CD1c-positive myeloid dendritic cell (primary cell): Measurements from ENCODE around the gene LARP4B.
"Not testable (repeated sequence)": the region's sequence is repeated elsewhere in the genome, so short reads cannot be mapped to it uniquely, and the experiment has no call there.

Experiments used
- DNase-seq: peaks from one replicate; pipeline ENCODE4 v3.0.0-alpha.2; 2016; ENCODE audit errors: extremely low spot score

LARP4B gene

DNA sequence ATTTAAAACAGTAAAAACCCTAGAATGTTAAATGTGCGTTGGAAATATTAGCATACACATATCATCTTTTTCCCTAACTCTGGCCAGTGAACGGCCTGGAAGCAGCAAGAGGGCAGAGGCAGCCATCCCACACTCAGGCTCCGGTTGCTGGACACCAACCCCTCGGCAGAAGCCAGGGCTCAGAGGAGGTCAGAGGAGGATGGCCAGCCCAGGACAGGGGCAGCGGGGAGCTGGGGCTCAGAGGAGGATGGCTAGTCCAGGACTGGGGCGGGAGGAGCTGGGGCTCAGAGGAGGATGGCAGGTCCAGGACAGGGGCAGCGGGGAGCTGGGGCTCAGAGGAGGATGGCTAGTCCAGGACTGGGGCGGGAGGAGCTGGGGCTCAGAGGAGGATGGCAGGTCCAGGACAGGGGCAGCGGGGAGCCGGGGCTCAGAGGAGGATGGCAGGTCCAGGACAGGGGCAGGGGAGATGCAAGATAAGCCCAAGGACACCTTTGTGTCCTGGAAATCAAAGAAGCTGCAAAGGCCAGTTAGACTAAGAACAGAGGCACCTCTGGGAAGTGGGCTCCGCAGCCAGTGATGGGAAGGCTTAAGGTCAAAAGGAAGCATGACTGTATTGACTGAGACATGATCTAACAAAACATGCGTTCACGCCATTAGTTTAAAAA lies 161.3 kb downstream of the LARP4B start:
- DNase-seq = not testable (repeated sequence)

DNA sequence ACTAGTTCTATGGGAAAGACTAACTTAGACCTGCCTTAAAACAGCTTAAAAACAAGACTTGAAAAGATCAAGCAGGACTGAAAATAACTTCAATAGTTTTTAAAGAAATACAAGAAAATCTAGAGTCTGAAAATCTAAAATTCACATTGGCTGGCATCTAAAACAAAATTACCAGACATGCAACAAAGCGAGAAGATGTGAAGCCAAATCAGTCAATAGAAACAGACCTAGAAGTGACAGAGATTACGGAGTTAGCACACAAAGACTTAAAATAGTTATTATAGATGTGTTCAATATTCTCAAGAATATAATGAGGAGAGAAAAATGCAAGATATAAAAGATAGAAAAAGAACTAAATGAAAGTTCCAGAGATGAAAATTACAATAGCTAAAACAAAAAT lies 163.7 kb downstream of the LARP4B start:
- no peak for DNase-seq

DNA sequence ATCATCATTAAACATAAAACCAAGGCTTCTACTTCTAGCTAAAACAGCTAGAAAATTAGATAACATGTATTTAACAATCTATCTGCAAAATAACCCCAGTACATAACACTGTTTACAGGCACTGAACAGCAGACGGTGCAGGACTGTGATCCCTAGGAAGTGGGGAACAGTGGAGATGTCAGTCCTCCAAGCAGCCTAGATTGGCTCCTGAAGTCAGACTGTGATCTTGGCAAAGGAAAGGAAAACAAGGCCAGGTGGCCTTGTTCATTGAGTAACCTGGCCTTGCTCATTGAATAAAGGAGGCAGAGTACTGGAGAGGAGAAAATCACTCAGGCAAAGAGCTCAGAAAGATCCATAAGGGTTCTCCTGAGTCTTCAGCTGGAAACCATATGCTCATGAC lies 164.3 kb downstream of the LARP4B start:
- DNase-seq = no peak

DNA sequence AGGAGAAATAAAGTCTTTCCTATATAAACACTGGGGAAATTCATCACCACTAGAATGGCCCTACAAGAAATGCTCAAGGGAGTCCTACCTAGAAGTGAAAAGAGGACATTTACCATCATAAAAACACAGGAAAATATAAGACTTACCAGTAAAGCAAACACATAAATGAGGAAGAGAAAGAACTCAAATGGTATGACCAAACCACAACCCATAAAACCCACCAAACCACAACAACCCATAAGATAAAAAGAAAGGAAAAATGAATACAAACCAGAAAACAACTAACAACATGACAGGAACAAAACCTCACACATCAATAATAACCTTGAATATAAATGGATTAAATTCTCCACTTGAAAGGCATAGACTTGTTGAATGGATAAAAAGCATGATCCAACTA lies 170.1 kb downstream of the LARP4B start:
- DNase-seq = no peak

DNA sequence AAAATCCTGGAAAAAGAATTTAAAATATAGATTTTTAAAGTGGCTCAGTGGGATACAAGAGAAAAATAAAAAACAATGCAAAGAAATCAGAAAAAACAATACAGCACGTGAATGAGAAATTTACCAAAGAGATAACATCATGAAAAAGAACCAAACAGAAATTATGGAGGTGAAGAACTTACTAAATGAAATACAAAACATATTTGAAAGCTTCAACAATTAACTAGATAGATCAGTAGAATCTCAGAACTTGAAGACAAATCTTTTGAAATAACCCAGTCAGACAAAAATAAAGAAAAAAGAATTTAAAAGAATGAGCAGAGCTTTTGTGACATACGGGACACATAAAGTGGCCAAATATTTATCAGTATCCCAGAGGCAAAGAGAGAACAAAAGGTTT lies 170.9 kb downstream of the LARP4B start:
- DNase-seq = no peak

DNA sequence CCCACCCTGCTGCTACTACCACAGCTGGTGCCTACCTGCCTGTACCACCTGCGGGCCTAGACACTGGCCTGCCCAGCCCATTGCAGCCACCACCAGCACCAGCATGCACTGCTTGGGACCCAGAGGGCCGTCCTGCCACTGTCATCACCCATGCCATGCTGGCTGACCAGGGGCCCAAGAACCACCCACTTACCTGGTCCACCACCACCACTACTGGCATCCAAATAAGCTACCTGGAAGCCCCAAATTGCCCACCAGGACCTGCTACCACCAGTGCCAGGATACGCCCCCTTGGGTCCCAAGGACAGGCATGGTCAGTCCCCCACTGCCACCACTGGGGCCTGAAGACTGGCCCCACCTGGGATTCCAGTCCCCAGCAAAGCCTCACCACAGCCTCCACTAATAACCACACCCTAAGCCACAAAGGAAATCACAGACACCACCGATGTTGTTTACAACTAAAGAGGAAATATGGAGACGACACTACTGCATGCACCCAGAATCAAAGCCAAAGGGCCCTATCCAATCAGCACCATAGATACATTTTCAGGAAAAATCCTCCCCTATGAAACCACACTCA lies 171.5 kb downstream of the LARP4B start:
- DNase-seq = no peak
